ENCODE measurements around the gene MAGI2. TPM values are rescaled to one million over a fixed set of nuclear protein-coding genes. Genes with fewer than 3 reads are reported as not detected.

The MAGI2 gene
- total and polyA plus RNA-seq, 2 experiments from 2014 or later = 10.4 to 26.4 TPM

GRCh38 chr7:78103475-78103874 lies 1350.0 kb downstream of the MAGI2 start:
- Histone ChIP-seq H3K4me3 (no peak overlapping the region), H3K27me3 (ENCODE audit: insufficient read depth) (no peaks in the 10 kb centered on the region), H2AFZ (no peak overlapping the region), H3K4me1 (ENCODE audit: insufficient read depth) (no peaks in the 10 kb centered on the region), H3K27ac (ENCODE audit: low read depth) (no peak overlapping the region), H4K20me1 (replicated peaks; ENCODE audit: insufficient read depth) (no peaks in the 10 kb centered on the region), H3K4me2 (no peak overlapping the region), H3K36me3 (ENCODE audit: insufficient read depth) (no peaks in the 10 kb centered on the region), H3K79me2 (replicated peaks; ENCODE audit: insufficient read depth) (no peaks in the 10 kb centered on the region), H3F3A (replicated peaks; ENCODE audit: low read depth) (no peaks in the 10 kb centered on the region), H3K9me2 (ENCODE audit: insufficient read depth) (no peaks in the 10 kb centered on the region)
- Mint-ChIP-seq H3K27me3 (ENCODE audit: insufficient read depth, low read depth, poor library complexity) (peaks cover under 1% of the 10 kb centered on the region), H3K9me3 (no peaks in the 10 kb centered on the region), H3K4me1 (no peaks in the 10 kb centered on the region), H3K36me3 (ENCODE audit: low read depth) (peaks cover 3% of the 10 kb centered on the region; the same call in 1 of the 3 replicates), H3K27ac (no peak overlapping the region), H3K4me3 (no peak overlapping the region)
- ATAC-seq = no peak
- TF ChIP-seq EZH2 (IDR thresholded peaks at IDR 0.05; ENCODE audit: low read depth, unreplicated experiment) = no peak
- TF ChIP-seq CTCF (conservative IDR thresholded peaks at IDR 0.05; ENCODE audit: low read depth in 2 of 2) = no peak
- no peak for TF ChIP-seq NANOG (IDR thresholded peaks at IDR 0.05; ENCODE audit: borderline replicate concordance)
- no peak for TF ChIP-seq EZH2phosphoT487 (IDR thresholded peaks at IDR 0.05; ENCODE audit: unreplicated experiment)
- no peak for TF ChIP-seq ZNF114 (CRISPR knock-in tag; IDR thresholded peaks at IDR 0.05)
- no peak for TF ChIP-seq ETS1 (IDR thresholded peaks at IDR 0.05)
- TF ChIP-seq REST (IDR thresholded peaks at IDR 0.05; ENCODE audit: unreplicated experiment) = no peak
- TF ChIP-seq JUNB (IDR thresholded peaks at IDR 0.05; ENCODE audit: unreplicated experiment) = no peak
- no peak for TF ChIP-seq ZNF331 (CRISPR knock-in tag; IDR thresholded peaks at IDR 0.05; ENCODE audit: low read depth)
- no peak for TF ChIP-seq STAT1 (IDR thresholded peaks at IDR 0.05; ENCODE audit: unreplicated experiment)
- TF ChIP-seq CREB1 (CRISPR knock-in tag; IDR thresholded peaks at IDR 0.05; ENCODE audit: low read depth) = no peak
- TF ChIP-seq POLR2AphosphoS5 (IDR thresholded peaks at IDR 0.05; ENCODE audit: low read depth) = no peak
- TF ChIP-seq ZNF462 (CRISPR knock-in tag; IDR thresholded peaks at IDR 0.05) = no peak
- no peak for DNase-seq (ENCODE audit: low spot score)
